Dermis blood vessel endothelial cell (primary cell): ENCODE data around the gene SATB1. TPM values are rescaled to one million over a fixed set of nuclear protein-coding genes. Genes with fewer than 3 reads are reported as not detected.
"Not testable (repeated sequence)": the region's sequence is repeated elsewhere in the genome, so short reads cannot be mapped to it uniquely, and the experiment has no call there.

Experiments
- DNase-seq: peaks from one replicate; pipeline ENCODE4 v3.0.0; 2010
- total RNA-seq: library from RNA; depleted of rRNA; stranded (reverse); fragments of >200 nt; gene quantifications from 2 replicates; pipeline ENCODE4 v1.2.3, GENCODE V29; 2014

SATB1 gene
- total RNA-seq, 1 donor from 2014 or later = 20.1 TPM

GRCh38 chr3:18351069-18351628 is 74.0 kb downstream of the SATB1 start:
- no peak for DNase-seq

- DNase-seq = no peak
These were observed 75.8 kb downstream of the SATB1 start for GRCh38 chr3:18349197-18349798.

- DNase-seq = no peak
These were observed 79.0 kb downstream of the SATB1 start for GRCh38 chr3:18346097-18346496.

GRCh38 chr3:18345015-18345367 is 80.1 kb downstream of the SATB1 start:
- no peak for DNase-seq

- DNase-seq = no peak
These were observed 80.7 kb downstream of the SATB1 start for GRCh38 chr3:18344306-18345014.

GRCh38 chr3:18343809-18344208 is 81.3 kb downstream of the SATB1 start:
- no peak for DNase-seq

GRCh38 chr3:18338827-18339514 is 86.2 kb downstream of the SATB1 start:
- no peak for DNase-seq

- DNase-seq = no peak
These were observed 87.9 kb downstream of the SATB1 start for GRCh38 chr3:18337231-18337630.

GRCh38 chr3:18334837-18335601 is 90.1 kb downstream of the SATB1 start:
- no peak for DNase-seq

GRCh38 chr3:18330772-18331441 is 94.2 kb downstream of the SATB1 start:
- not testable (repeated sequence) for DNase-seq

- DNase-seq = no peak
These were observed 117.0 kb downstream of the SATB1 start for GRCh38 chr3:18308096-18308650.

- DNase-seq = no peak
These were observed 117.6 kb downstream of the SATB1 start for GRCh38 chr3:18307529-18307928.

GRCh38 chr3:18302517-18302916 is 122.6 kb downstream of the SATB1 start:
- DNase-seq = no peak

GRCh38 chr3:18301781-18302180 is 123.4 kb downstream of the SATB1 start:
- DNase-seq = no peak

- DNase-seq = no peak
These were observed 124.2 kb downstream of the SATB1 start for GRCh38 chr3:18300916-18301315.

- DNase-seq = no peak
These were observed 128.0 kb downstream of the SATB1 start for GRCh38 chr3:18297126-18297525.
